SIG-M5 treated with dmso at 0.1 percent for 504 hours (cell line): ENCODE results near the gene CSTPP1.

Experiments used
- DNase-seq: peaks from one replicate; lab custom pipeline; 2025; ENCODE audit not compliant: unreplicated experiment; lab: John Stamatoyannopoulos, UW

The CSTPP1 gene

GRCh38 chr11:47127213-47127612 is 190.7 kb downstream of the CSTPP1 start:
- no peak for DNase-seq

- no peak for DNase-seq
These were observed 194.0 kb downstream of the CSTPP1 start for GRCh38 chr11:47130543-47130942.

GRCh38 chr11:47131136-47131535 is 194.6 kb downstream of the CSTPP1 start:
- DNase-seq: no peak

- DNase-seq: no peak
These were observed 195.9 kb downstream of the CSTPP1 start for GRCh38 chr11:47132490-47132889.

GRCh38 chr11:47132981-47133380 is 196.4 kb downstream of the CSTPP1 start:
- DNase-seq: no peak

- no peak for DNase-seq
These were observed 199.8 kb downstream of the CSTPP1 start for GRCh38 chr11:47136327-47136726.

- DNase-seq: no peak
These were observed 200.4 kb downstream of the CSTPP1 start for GRCh38 chr11:47136921-47137320.

GRCh38 chr11:47137476-47137875 is 200.9 kb downstream of the CSTPP1 start:
- DNase-seq: no peak

- DNase-seq: no peak
These were observed 203.3 kb downstream of the CSTPP1 start for GRCh38 chr11:47139878-47140277.

- peak; percentile 35 for DNase-seq
These were observed 206.8 kb downstream of the CSTPP1 start for GRCh38 chr11:47143322-47143721.

- no peak for DNase-seq
These were observed 208.0 kb downstream of the CSTPP1 start for GRCh38 chr11:47144541-47144940.

- DNase-seq: no peak
These were observed 210.7 kb downstream of the CSTPP1 start for GRCh38 chr11:47147250-47147649.

- no peak for DNase-seq
These were observed 211.1 kb downstream of the CSTPP1 start for GRCh38 chr11:47147681-47148080.

- no peak for DNase-seq
These were observed 211.7 kb downstream of the CSTPP1 start for GRCh38 chr11:47148270-47148669.

GRCh38 chr11:47148903-47149531 is 212.5 kb downstream of the CSTPP1 start:
- DNase-seq: no peak

GRCh38 chr11:47149782-47150181 is 213.2 kb downstream of the CSTPP1 start:
- no peak for DNase-seq

- no peak for DNase-seq
These were observed 215.8 kb downstream of the CSTPP1 start for GRCh38 chr11:47152126-47152952.

GRCh38 chr11:47152953-47153950 is 216.7 kb downstream of the CSTPP1 start:
- peak; percentile 49 for DNase-seq

GRCh38 chr11:47154616-47155570 is 218.3 kb downstream of the CSTPP1 start:
- DNase-seq: no peak

GRCh38 chr11:47155879-47156278 is 219.3 kb downstream of the CSTPP1 start:
- DNase-seq: no peak
